PC-3 (cell line): Measurements from ENCODE around the gene IFI30. TPM values are rescaled to one million over a fixed set of nuclear protein-coding genes. Genes with fewer than 3 reads are reported as not detected.

Experiments
- ATAC-seq: fragments of 200-7000 bp; cut with Tn5 transposase; 2 replicates; pipeline ENCODE4 v1.9.1; 2020; ENCODE audit warnings: mild to moderate bottlenecking, moderate library complexity
- BruUV-seq: library from RNA; stranded (reverse); fragments of 400-500 nt; replicated peaks from 2 replicates; lab custom pipeline; 2021; lab: Mats Ljungman, UMichigan
- CTCF ChIA-PET: fragments of 300-600 bp; sonication (Branson Sonifier 250); formaldehyde crosslinking; loops from one replicate; lab custom pipeline; 2022; ENCODE audit warnings: antibody characterized with exemption; lab: Charles Lee
- POLR2A ChIA-PET: fragments of 300-600 bp; sonication (Branson Sonifier 250); formaldehyde crosslinking; loops from one replicate; lab custom pipeline; 2022; ENCODE audit warnings: antibody characterized with exemption; ENCODE audit not compliant: unreplicated experiment; lab: Charles Lee
- DNase-seq: peaks from one replicate; pipeline ENCODE4 v3.0.0-alpha.2; 2015
- H2AFZ ChIP-seq: fragments of 300-600 bp; sonication (generic); 2 replicates; pipeline ENCODE4 v1.6.0; 2016; ENCODE audit warnings: antibody characterized with exemption, low read length
- H3F3A ChIP-seq: fragments of 300-600 bp; sonication (generic); one replicate; pipeline ENCODE4 v1.6.0; 2017; ENCODE audit warnings: antibody characterized with exemption, low read length, control low read depth, mild to moderate bottlenecking; ENCODE audit not compliant: unreplicated experiment
- H3K27ac ChIP-seq: fragments of 300-600 bp; sonication (generic); 2 replicates; pipeline ENCODE4 v1.5.1; 2016; ENCODE audit warnings: mild to moderate bottlenecking, low read length
- H3K27me3 ChIP-seq: fragments of 300-600 bp; sonication (generic); 2 replicates; pipeline ENCODE4 v1.6.1; 2016; ENCODE audit warnings: low read length, mixed read lengths
- H3K36me3 ChIP-seq: fragments of 300-600 bp; sonication (generic); 2 replicates; pipeline ENCODE4 v1.6.1; 2016; ENCODE audit warnings: low read depth, mixed run types, low read length, mixed read lengths
- H3K4me1 ChIP-seq: fragments of 300-600 bp; sonication (generic); 2 replicates; pipeline ENCODE4 v1.5.1; 2016; ENCODE audit warnings: low read length; ENCODE audit not compliant: insufficient read depth
- H3K4me2 ChIP-seq: fragments of 300-600 bp; sonication (generic); 2 replicates; pipeline ENCODE4 v1.6.0; 2016; ENCODE audit warnings: low read length
- H3K4me3 ChIP-seq: fragments of 300-600 bp; sonication (generic); 2 replicates; pipeline ENCODE4 v1.5.1; 2016; ENCODE audit warnings: mild to moderate bottlenecking, low read length, mixed read lengths
- H3K79me2 ChIP-seq: fragments of 300-600 bp; sonication (generic); 2 replicates; pipeline ENCODE4 v1.6.1; 2017; ENCODE audit warnings: low read length, mixed read lengths
- H3K9ac ChIP-seq: fragments of 300-600 bp; sonication (generic); 2 replicates; pipeline ENCODE4 v1.6.0; 2016; ENCODE audit warnings: mild to moderate bottlenecking, low read length
- H3K9me2 ChIP-seq: fragments of 300-600 bp; sonication (generic); replicated peaks from 2 replicates; pipeline ENCODE4 v1.6.1; 2016; ENCODE audit warnings: mixed run types, low read length, mixed read lengths
- H3K9me3 ChIP-seq: fragments of 300-600 bp; sonication (generic); 2 replicates; pipeline ENCODE4 v1.6.1; 2016; ENCODE audit warnings: low read length, mixed read lengths
- H4K20me1 ChIP-seq: fragments of 300-600 bp; sonication (generic); 2 replicates; pipeline ENCODE4 v1.6.1; 2016; ENCODE audit warnings: low read length, mixed read lengths
- EZH2 ChIP-seq: fragments of 300-600 bp; sonication (generic); IDR thresholded peaks from one replicate; pipeline ENCODE4 v1.6.1; 2017; ENCODE audit warnings: antibody characterized with exemption, mild to moderate bottlenecking, low read length; ENCODE audit not compliant: unreplicated experiment
- EZH2phosphoT487 ChIP-seq: fragments of 300-600 bp; sonication (generic); IDR thresholded peaks from 2 replicates; pipeline ENCODE4 v1.6.1; 2018; ENCODE audit warnings: mild to moderate bottlenecking, antibody characterized with exemption, low read length, borderline replicate concordance
- intact Hi-C: fragments of 100-400 bp; cut with micrococcal nuclease; formaldehyde crosslinking; loops from 2 replicates; pipeline ENCODE4 v1.9.0; 2023
- total RNA-seq: library from RNA; depleted of rRNA; stranded (reverse); fragments of >200 nt; gene quantifications from 2 replicates; pipeline ENCODE4 v1.2.3, GENCODE V29; 2014
- TF ChIP-seq, protein P1 (sequence below): fragments of 300-600 bp; sonication (generic); conservative IDR thresholded peaks from 2 replicates; pipeline ENCODE4 v1.5.1; 2017; ENCODE audit warnings: antibody characterized with exemption, low read depth, mild to moderate bottlenecking, low read length

IFI30 gene
- total RNA-seq, 1 experiment from 2014 or later: 31.1 TPM

DNA sequence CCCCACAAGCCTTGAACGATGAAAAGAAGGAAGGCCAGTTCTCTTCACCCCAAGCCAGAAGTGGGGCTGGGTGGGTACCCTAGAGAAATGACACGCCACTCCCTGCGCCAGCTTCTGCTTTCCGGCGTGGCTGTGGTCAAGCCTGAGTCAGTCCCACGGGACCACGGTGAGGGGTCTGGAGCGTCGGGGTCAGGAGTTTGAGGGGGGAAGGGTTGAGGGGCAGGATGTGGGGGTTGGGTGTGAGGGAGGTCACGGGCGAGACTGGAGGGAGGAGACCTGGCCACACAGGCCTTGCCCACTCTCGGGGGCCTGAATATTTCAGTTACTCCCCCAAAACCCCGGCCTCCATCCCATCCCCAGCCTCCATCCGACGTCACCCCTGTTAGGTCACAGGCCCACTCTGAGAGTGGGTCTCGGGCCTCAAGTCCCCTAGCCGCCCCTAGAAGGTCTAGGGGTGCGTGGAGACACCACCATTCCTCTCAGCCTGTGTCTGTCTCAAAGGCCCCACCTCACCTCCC is 500 bp upstream of the IFI30 start:
- ATAC-seq (no peak), DNase-seq (no peak)
- TF ChIP-seq, protein P1, sequence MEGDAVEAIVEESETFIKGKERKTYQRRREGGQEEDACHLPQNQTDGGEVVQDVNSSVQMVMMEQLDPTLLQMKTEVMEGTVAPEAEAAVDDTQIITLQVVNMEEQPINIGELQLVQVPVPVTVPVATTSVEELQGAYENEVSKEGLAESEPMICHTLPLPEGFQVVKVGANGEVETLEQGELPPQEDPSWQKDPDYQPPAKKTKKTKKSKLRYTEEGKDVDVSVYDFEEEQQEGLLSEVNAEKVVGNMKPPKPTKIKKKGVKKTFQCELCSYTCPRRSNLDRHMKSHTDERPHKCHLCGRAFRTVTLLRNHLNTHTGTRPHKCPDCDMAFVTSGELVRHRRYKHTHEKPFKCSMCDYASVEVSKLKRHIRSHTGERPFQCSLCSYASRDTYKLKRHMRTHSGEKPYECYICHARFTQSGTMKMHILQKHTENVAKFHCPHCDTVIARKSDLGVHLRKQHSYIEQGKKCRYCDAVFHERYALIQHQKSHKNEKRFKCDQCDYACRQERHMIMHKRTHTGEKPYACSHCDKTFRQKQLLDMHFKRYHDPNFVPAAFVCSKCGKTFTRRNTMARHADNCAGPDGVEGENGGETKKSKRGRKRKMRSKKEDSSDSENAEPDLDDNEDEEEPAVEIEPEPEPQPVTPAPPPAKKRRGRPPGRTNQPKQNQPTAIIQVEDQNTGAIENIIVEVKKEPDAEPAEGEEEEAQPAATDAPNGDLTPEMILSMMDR: no peak
- TF ChIP-seq EZH2phosphoT487: no peak
- no peak for TF ChIP-seq EZH2
- no peaks in the 10 kb centered on the region for H3K27me3 ChIP-seq
- intact Hi-C loops: no loop called here
- BruUV-seq: no TSS peak
- peak overlapping the region; percentile 80 for H2AFZ ChIP-seq
- H3F3A ChIP-seq: no peaks in the 10 kb centered on the region
- peak overlapping the region; percentile 82; the same call in 1 of the 2 replicates for H3K4me3 ChIP-seq
- CTCF ChIA-PET: no interaction called here
- H3K9ac ChIP-seq: 0 out of 2 replicates have a peak overlapping the region, but pooled peaks have one; percentile 42
- no peaks in the 10 kb centered on the region for H3K9me2 ChIP-seq
- H3K27ac ChIP-seq: no peak overlapping the region
- peak overlapping the region; percentile 88 for H3K4me2 ChIP-seq
- H3K79me2 ChIP-seq: no peaks in the 10 kb centered on the region
- H3K9me3 ChIP-seq: no peaks in the 10 kb centered on the region
- POLR2A ChIA-PET: no interaction called here
- H3K4me1 ChIP-seq: peaks cover 5% of the 10 kb centered on the region; the same call in 1 of the 2 replicates
- no peaks in the 10 kb centered on the region; the same call in 1 of the 2 replicates for H3K36me3 ChIP-seq
- H4K20me1 ChIP-seq: no peaks in the 10 kb centered on the region

DNA sequence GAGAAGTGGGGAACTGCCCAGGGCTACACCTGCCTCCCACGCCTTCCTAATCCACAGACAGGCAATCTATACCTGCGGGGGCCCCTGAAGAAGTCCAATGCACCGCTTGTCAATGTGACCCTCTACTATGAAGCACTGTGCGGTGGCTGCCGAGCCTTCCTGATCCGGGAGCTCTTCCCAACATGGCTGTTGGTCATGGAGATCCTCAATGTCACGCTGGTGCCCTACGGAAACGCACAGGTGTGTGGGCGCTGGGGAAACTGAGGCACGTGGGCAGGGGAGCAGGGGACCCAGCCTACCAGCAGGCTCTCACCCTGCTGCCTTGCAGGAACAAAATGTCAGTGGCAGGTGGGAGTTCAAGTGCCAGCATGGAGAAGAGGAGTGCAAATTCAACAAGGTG is 1.4 kb downstream of the IFI30 start:
- CTCF ChIA-PET: no interaction called here
- no TSS peak for BruUV-seq

More for the DNA sequence above, 1.4 kb downstream of the IFI30 start:
- TF ChIP-seq, protein P1: no peak
- TF ChIP-seq EZH2phosphoT487 (no peak), EZH2 (no peak)
- H3K4me1 ChIP-seq: peaks cover 5% of the 10 kb centered on the region; the same call in 1 of the 2 replicates
- no peak for ATAC-seq
- H3K4me3 ChIP-seq: no peak overlapping the region; the same call in 1 of the 2 replicates
- no peaks in the 10 kb centered on the region for H3F3A ChIP-seq
- no peak for DNase-seq
- intact Hi-C loops: no loop called here
- H3K9ac ChIP-seq: no peak overlapping the region
- no peak overlapping the region for H3K27ac ChIP-seq
- POLR2A ChIA-PET: no interaction called here
- H2AFZ ChIP-seq: no peak overlapping the region
- peak overlapping the region; percentile 88 for H3K4me2 ChIP-seq
- no peaks in the 10 kb centered on the region for H3K9me2 ChIP-seq
- H3K9me3 ChIP-seq: no peaks in the 10 kb centered on the region
- no peaks in the 10 kb centered on the region for H4K20me1 ChIP-seq
- H3K36me3 ChIP-seq: no peaks in the 10 kb centered on the region
- no peaks in the 10 kb centered on the region for H3K27me3 ChIP-seq
- no peaks in the 10 kb centered on the region for H3K79me2 ChIP-seq
